ENCODE results near the gene BCAM. TPM values are rescaled to one million over a fixed set of nuclear protein-coding genes. Genes with fewer than 3 reads are reported as not detected.

BCAM gene
- total RNA-seq, 1 experiment from 2014 or later: 146 TPM

DNA sequence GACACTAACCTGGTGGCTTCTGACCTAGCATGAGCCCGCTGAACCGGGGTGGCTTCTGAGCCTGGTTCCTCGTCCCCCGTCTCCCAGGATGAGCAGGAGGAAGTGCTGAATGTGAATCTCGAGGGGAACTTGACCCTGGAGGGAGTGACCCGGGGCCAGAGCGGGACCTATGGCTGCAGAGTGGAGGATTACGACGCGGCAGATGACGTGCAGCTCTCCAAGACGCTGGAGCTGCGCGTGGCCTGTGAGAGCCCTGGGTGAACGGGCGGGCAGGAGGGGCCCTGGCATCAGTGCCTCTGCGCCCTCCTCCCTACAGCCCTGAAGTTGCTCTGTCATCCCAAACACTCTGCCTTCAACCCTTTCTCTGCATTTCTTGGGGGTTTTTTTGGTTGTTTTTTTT lies 5.6 kb downstream of the BCAM start:
- Histone ChIP-seq H3F3A (ENCODE audit: insufficient read depth, low read depth) (peaks cover 17% of the 10 kb centered on the region; the same call in 1 of the 2 replicates), H3K4me2 (no peak overlapping the region), H3K4me3 (no peak overlapping the region), H4K20me1 (ENCODE audit: insufficient read depth) (peaks cover 12% of the 10 kb centered on the region), H3K9me3 (ENCODE audit: insufficient read depth, low read depth) (no peaks in the 10 kb centered on the region), H3K27ac (no peak overlapping the region), H2AFZ (no peak overlapping the region), H3K4me1 (replicated peaks; ENCODE audit: insufficient read depth) (peaks cover 9% of the 10 kb centered on the region), H3K79me2 (ENCODE audit: low read depth) (peaks cover 9% of the 10 kb centered on the region), H3K36me3 (ENCODE audit: low read depth) (0 out of 2 replicates have a peak, but pooled peaks cover 10% of the 10 kb centered on the region), H3K27me3 (ENCODE audit: insufficient read depth, low read depth) (no peaks in the 10 kb centered on the region), H3K9me2 (ENCODE audit: insufficient read depth) (no peaks in the 10 kb centered on the region)
- no peak for TF ChIP-seq EZH2 (IDR thresholded peaks at IDR 0.05; ENCODE audit: low read depth)
- TF ChIP-seq, protein P1, sequence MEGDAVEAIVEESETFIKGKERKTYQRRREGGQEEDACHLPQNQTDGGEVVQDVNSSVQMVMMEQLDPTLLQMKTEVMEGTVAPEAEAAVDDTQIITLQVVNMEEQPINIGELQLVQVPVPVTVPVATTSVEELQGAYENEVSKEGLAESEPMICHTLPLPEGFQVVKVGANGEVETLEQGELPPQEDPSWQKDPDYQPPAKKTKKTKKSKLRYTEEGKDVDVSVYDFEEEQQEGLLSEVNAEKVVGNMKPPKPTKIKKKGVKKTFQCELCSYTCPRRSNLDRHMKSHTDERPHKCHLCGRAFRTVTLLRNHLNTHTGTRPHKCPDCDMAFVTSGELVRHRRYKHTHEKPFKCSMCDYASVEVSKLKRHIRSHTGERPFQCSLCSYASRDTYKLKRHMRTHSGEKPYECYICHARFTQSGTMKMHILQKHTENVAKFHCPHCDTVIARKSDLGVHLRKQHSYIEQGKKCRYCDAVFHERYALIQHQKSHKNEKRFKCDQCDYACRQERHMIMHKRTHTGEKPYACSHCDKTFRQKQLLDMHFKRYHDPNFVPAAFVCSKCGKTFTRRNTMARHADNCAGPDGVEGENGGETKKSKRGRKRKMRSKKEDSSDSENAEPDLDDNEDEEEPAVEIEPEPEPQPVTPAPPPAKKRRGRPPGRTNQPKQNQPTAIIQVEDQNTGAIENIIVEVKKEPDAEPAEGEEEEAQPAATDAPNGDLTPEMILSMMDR (conservative IDR thresholded peaks at IDR 0.05): no peak
- DNase-seq: no peak
- intact Hi-C loops (cut with micrococcal nuclease; ENCODE audit: unreplicated experiment): no loop called here
- CTCF ChIA-PET: no interaction called here
- POLR2A ChIA-PET (ENCODE audit: unreplicated experiment): no interaction called here
- no TSS peak for BruUV-seq (replicated peaks)

GRCh38 chr19:44816301-44816700 lies 7.4 kb downstream of the BCAM start:
- no peaks in the 10 kb centered on the region for H3K79me2 ChIP-seq (ENCODE audit: low read depth)
- intact Hi-C loops (cut with micrococcal nuclease; ENCODE audit: unreplicated experiment): no loop called here
- H3K9me2 ChIP-seq (ENCODE audit: insufficient read depth): no peaks in the 10 kb centered on the region
- H3K36me3 ChIP-seq (ENCODE audit: low read depth): 0 out of 2 replicates have a peak, but pooled peaks cover 10% of the 10 kb centered on the region
- TF ChIP-seq, protein P1 (conservative IDR thresholded peaks at IDR 0.05): no peak
- TF ChIP-seq EZH2 (IDR thresholded peaks at IDR 0.05; ENCODE audit: low read depth): no peak
- peaks cover 12% of the 10 kb centered on the region for H4K20me1 ChIP-seq (ENCODE audit: insufficient read depth)
- peaks cover 17% of the 10 kb centered on the region; the same call in 1 of the 2 replicates for H3F3A ChIP-seq (ENCODE audit: insufficient read depth, low read depth)
- ChIA-PET POLR2A (ENCODE audit: unreplicated experiment) (no interaction called here), CTCF (no interaction called here)
- H3K27me3 ChIP-seq (ENCODE audit: insufficient read depth, low read depth): no peaks in the 10 kb centered on the region
- no peak overlapping the region for H3K27ac ChIP-seq
- H3K9me3 ChIP-seq (ENCODE audit: insufficient read depth, low read depth): no peaks in the 10 kb centered on the region
- no TSS peak for BruUV-seq (replicated peaks)
- DNase-seq: no peak
- no peak overlapping the region for H3K4me3 ChIP-seq
- H3K4me1 ChIP-seq (replicated peaks; ENCODE audit: insufficient read depth): no peaks in the 10 kb centered on the region
- no peak overlapping the region for H2AFZ ChIP-seq
- no peak overlapping the region for H3K4me2 ChIP-seq

GRCh38 chr19:44817725-44818465 lies 9.0 kb downstream of the BCAM start:
- TF ChIP-seq, protein P1 (conservative IDR thresholded peaks at IDR 0.05): no peak
- no peak for TF ChIP-seq EZH2 (IDR thresholded peaks at IDR 0.05; ENCODE audit: low read depth)
- Histone ChIP-seq H3K4me1 (replicated peaks; ENCODE audit: insufficient read depth) (no peaks in the 10 kb centered on the region), H3K4me3 (no peak overlapping the region), H3K9me3 (ENCODE audit: insufficient read depth, low read depth) (no peaks in the 10 kb centered on the region), H4K20me1 (ENCODE audit: insufficient read depth) (peaks cover 12% of the 10 kb centered on the region), H3K27ac (no peak overlapping the region), H3F3A (ENCODE audit: insufficient read depth, low read depth) (peaks cover 23% of the 10 kb centered on the region; the same call in 1 of the 2 replicates), H3K4me2 (no peak overlapping the region), H3K9me2 (ENCODE audit: insufficient read depth) (no peaks in the 10 kb centered on the region), H3K79me2 (ENCODE audit: low read depth) (no peaks in the 10 kb centered on the region), H2AFZ (no peak overlapping the region), H3K36me3 (ENCODE audit: low read depth) (0 out of 2 replicates have a peak, but pooled peaks cover 10% of the 10 kb centered on the region), H3K27me3 (ENCODE audit: insufficient read depth, low read depth) (no peaks in the 10 kb centered on the region)
- BruUV-seq (replicated peaks): no TSS peak
- ChIA-PET CTCF (interaction anchor here (0.7 kb wide), 2 partner anchors 28 to 200 kb away, joined by 4 to 12 read pairs; partner anchors contain the start of gene NECTIN2), POLR2A (ENCODE audit: unreplicated experiment) (no interaction called here)
- DNase-seq: no peak
- intact Hi-C loops (cut with micrococcal nuclease; ENCODE audit: unreplicated experiment): no loop called here
